Transverse colon (tissue), 3 donors: ENCODE results near the gene RBM17.

ENCODE experiments used
- POLR2A ChIP-seq: fragments of 450-650 bp; IDR thresholded peaks from one replicate; pipeline ENCODE4 v1.6.1; 2016; ENCODE audit warnings: antibody characterized with exemption, mild to moderate bottlenecking, moderate library complexity
- TF ChIP-seq, protein P1 (sequence below), 5 experiments: fragments of 200-600 bp in 3 of 5; fragments of 450-650 bp in 2 of 5; sonication (generic) in 3 of 5; IDR thresholded peaks; 1 replicate in 2 of 5; 2 replicates in 3 of 5; pipeline ENCODE4 v1.5.1; 2016 to 2017; ENCODE audit warnings: antibody characterized with exemption in 5 of 5, inconsistent platforms in 3 of 5, mild to moderate bottlenecking in 2 of 5, moderate library complexity in 1 of 5

- TF ChIP-seq, protein P1, sequence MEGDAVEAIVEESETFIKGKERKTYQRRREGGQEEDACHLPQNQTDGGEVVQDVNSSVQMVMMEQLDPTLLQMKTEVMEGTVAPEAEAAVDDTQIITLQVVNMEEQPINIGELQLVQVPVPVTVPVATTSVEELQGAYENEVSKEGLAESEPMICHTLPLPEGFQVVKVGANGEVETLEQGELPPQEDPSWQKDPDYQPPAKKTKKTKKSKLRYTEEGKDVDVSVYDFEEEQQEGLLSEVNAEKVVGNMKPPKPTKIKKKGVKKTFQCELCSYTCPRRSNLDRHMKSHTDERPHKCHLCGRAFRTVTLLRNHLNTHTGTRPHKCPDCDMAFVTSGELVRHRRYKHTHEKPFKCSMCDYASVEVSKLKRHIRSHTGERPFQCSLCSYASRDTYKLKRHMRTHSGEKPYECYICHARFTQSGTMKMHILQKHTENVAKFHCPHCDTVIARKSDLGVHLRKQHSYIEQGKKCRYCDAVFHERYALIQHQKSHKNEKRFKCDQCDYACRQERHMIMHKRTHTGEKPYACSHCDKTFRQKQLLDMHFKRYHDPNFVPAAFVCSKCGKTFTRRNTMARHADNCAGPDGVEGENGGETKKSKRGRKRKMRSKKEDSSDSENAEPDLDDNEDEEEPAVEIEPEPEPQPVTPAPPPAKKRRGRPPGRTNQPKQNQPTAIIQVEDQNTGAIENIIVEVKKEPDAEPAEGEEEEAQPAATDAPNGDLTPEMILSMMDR (IDR thresholded peaks at IDR 0.05) = no peak
- no peak for TF ChIP-seq POLR2A
These were observed 46.2 kb downstream of the RBM17 start for GRCh38 chr10:6135039-6135438.
